Lung (tissue), 12 donors: ENCODE results near the gene PARVB. TPM values are rescaled to one million over a fixed set of nuclear protein-coding genes. Genes with fewer than 3 reads are reported as not detected.

ENCODE experiments used
- ATAC-seq: fragments of 200-7000 bp; cut with Tn5 transposase; one replicate; pipeline ENCODE4 v1.9.1; 2020; ENCODE audit warnings: moderate number of reproducible peaks; ENCODE audit not compliant: insufficient read depth, low FRiP score
- DNase-seq, 3 donors: peaks; one replicate each; pipeline ENCODE4 v3.0.0-alpha.2; 2013 to 2017
- H3K27ac ChIP-seq, 2 donors: one replicate each; pipeline ENCODE4 v1.5.1; 2013; ENCODE audit warnings: mild to moderate bottlenecking in 2 of 2, moderate library complexity in 2 of 2, control low read depth in 1 of 2, inconsistent platforms in 1 of 2, low read depth in 1 of 2, low read length in 1 of 2
- H3K27me3 ChIP-seq, 3 donors: one replicate each; pipeline ENCODE4 v1.5.1; 2013; ENCODE audit warnings: low read length in 2 of 3; ENCODE audit not compliant: control insufficient read depth in 3 of 3, insufficient read depth in 3 of 3
- H3K36me3 ChIP-seq, 4 donors: one replicate each; pipeline ENCODE4 v1.5.1; 2013; ENCODE audit warnings: low read length in 4 of 4, mild to moderate bottlenecking in 1 of 4, moderate library complexity in 1 of 4; ENCODE audit not compliant: control insufficient read depth in 4 of 4, insufficient read depth in 4 of 4
- H3K4me1 ChIP-seq, 5 donors: one replicate each; pipeline ENCODE4 v1.5.1; 2013; ENCODE audit warnings: low read length in 5 of 5, mild to moderate bottlenecking in 2 of 5, moderate library complexity in 1 of 5; ENCODE audit not compliant: control insufficient read depth in 5 of 5, insufficient read depth in 5 of 5
- H3K4me3 ChIP-seq: one replicate; pipeline ENCODE4 v1.5.1; 2013; ENCODE audit warnings: mild to moderate bottlenecking, control low read depth, moderate library complexity
- H3K9ac ChIP-seq, 2 donors: one replicate each; pipeline ENCODE4 v1.5.1; 2013; ENCODE audit warnings: low read length in 2 of 2, control low read depth in 1 of 2; ENCODE audit not compliant: insufficient read depth in 1 of 2
- H3K9me3 ChIP-seq, 4 donors: one replicate each; pipeline ENCODE4 v1.5.1; 2013; ENCODE audit warnings: low read length in 3 of 4, mild to moderate bottlenecking in 1 of 4, moderate library complexity in 1 of 4; ENCODE audit not compliant: control insufficient read depth in 4 of 4, insufficient read depth in 3 of 4
- CTCF ChIP-seq: IDR thresholded peaks from 2 replicates; pipeline ENCODE4 v1.5.1; 2012; ENCODE audit warnings: mild to moderate bottlenecking; ENCODE audit errors: control extremely low read depth, extremely low read depth
- WGBS, 2 donors: extraction: QIAGEN DNeasy Blood & Tissue Kit; methylation state at CpG; one replicate each; pipeline ENCODE4 v1.1.7; 2013; 5-methylcytosine and 5-hydroxymethylcytosine counted together
- polyA plus RNA-seq, 2 donors: library from polyadenylated mRNA; stranded (reverse); fragments of 200-250 nt; gene quantifications; one replicate each; pipeline ENCODE4 v1.2.1, GENCODE V29; 2013
- total RNA-seq, 2 donors: library from RNA; depleted of rRNA in 1 of 2; stranded (reverse); fragments of >200 nt in 1 of 2; gene quantifications; one replicate each; pipeline ENCODE4 v1.2.1, GENCODE V29; 2014 to 2021
- donor health status: control.
- donor health status: control.
- donor health status: Bipolar disorder and iron deficiency.
- donor health status: healthy.
- donor health status: DM: yes; HTN: yes; CAD: no.

Gene PARVB
- total and polyA plus RNA-seq, 4 donors = 16.9 to 64.2 (median 49.7) TPM

- peaks cover 0 to 3% (median 0%) of the 10 kb centered on the region in 4 donors for H3K9me3 ChIP-seq
- DNase-seq (no peak), ATAC-seq (no peak)
- H3K36me3 ChIP-seq = no peaks in the 10 kb centered on the region
- H3K27ac ChIP-seq = no peak overlapping the region
- H3K4me1 ChIP-seq = peaks cover 0 to 4% (median 0%) of the 10 kb centered on the region in 5 donors
- WGBS, 2 donors = 77 to 79% methylated on average over 6 of the region's 6 CpGs
- no peak overlapping the region for H3K9ac ChIP-seq
- peaks cover 0 to 6% (median 0%) of the 10 kb centered on the region in 3 donors for H3K27me3 ChIP-seq
- no peak overlapping the region for H3K4me3 ChIP-seq
- no peak for TF ChIP-seq CTCF
Observed at GRCh38 chr22:44179989-44180705, 156.0 kb downstream of the PARVB start.

- 29 to 44% methylated on average over 5 of the region's 5 CpGs for WGBS, 2 donors
- Histone ChIP-seq H3K4me1 (peaks cover 0 to 4% (median 0%) of the 10 kb centered on the region in 5 donors), H3K27me3 (peaks cover 0 to 6% (median 0%) of the 10 kb centered on the region in 3 donors), H3K4me3 (no peak within 1 kb of the TSS), H3K9me3 (peaks cover 0 to 3% (median 0%) of the 10 kb centered on the region in 4 donors), H3K36me3 (no peaks in the 10 kb centered on the region), H3K9ac (no peak within 1 kb of the TSS), H3K27ac (peak within 1 kb of the TSS in 1 of 2 donors; percentile 83)
- no peak for ATAC-seq
- no peak for TF ChIP-seq CTCF
- no peak for DNase-seq
Observed at GRCh38 chr22:44180706-44181032, 156.6 kb downstream of the PARVB start, which contains the start of gene PARVG. TSS of gene PARVG (plus strand) at chr22:44180925. CDS start at chr22:44183330, 2,405 bp downstream.

- H3K9ac ChIP-seq = no peak overlapping the region
- H3K4me1 ChIP-seq = peaks cover 0 to 4% (median 0%) of the 10 kb centered on the region in 5 donors
- DNase-seq = no peak
- peak overlapping the region in 1 of 2 donors; percentile 83 for H3K27ac ChIP-seq
- peaks cover 0 to 6% (median 0%) of the 10 kb centered on the region in 3 donors for H3K27me3 ChIP-seq
- WGBS, 2 donors = 27 to 45% methylated on average over 37 to 40 of the region's 40 CpGs
- no peaks in the 10 kb centered on the region for H3K36me3 ChIP-seq
- peak; percentile 27 for ATAC-seq
- TF ChIP-seq CTCF = no peak
- H3K9me3 ChIP-seq = peaks cover 0 to 3% (median 0%) of the 10 kb centered on the region in 4 donors
- no peak overlapping the region for H3K4me3 ChIP-seq
Observed at GRCh38 chr22:44181033-44181911, 157.2 kb downstream of the PARVB start.
